Panc1 (cell line): ENCODE results near the gene ZNF688. TPM values are rescaled to one million over a fixed set of nuclear protein-coding genes. Genes with fewer than 3 reads are reported as not detected.

Experiments
- ATAC-seq: fragments of 200-7000 bp; cut with Tn5 transposase; 2 replicates; pipeline ENCODE4 v1.9.1; 2020; ENCODE audit warnings: mild to moderate bottlenecking, moderate library complexity
- BruUV-seq: library from RNA; stranded (reverse); fragments of 400-500 nt; replicated peaks from 2 replicates; lab custom pipeline; 2021; lab: Mats Ljungman, UMichigan
- CTCF ChIA-PET: fragments of 300-600 bp; sonication (Branson Sonifier 250); formaldehyde crosslinking; loops from one replicate; lab custom pipeline; 2022; ENCODE audit warnings: antibody characterized with exemption; lab: Charles Lee
- POLR2A ChIA-PET: fragments of 300-600 bp; sonication (Branson Sonifier 250); formaldehyde crosslinking; loops from one replicate; lab custom pipeline; 2022; ENCODE audit warnings: antibody characterized with exemption; lab: Charles Lee
- DNase-seq: peaks from one replicate; pipeline ENCODE4 v3.0.0-alpha.2; 2010; ENCODE audit warnings: low read depth, low spot score
- H3K27ac ChIP-seq: 2 replicates; pipeline ENCODE4 v1.5.1; 2011; ENCODE audit warnings: mild to moderate bottlenecking, low read length, inconsistent platforms
- H3K27me3 ChIP-seq: fragments of 200-500 bp; sonication (Bioruptor generic); 2 replicates; pipeline ENCODE4 v1.6.0; 2014; ENCODE audit warnings: low read length, inconsistent platforms; ENCODE audit not compliant: control insufficient read depth, insufficient read depth
- H3K36me3 ChIP-seq: fragments of 200-500 bp; sonication (Bioruptor generic); 2 replicates; pipeline ENCODE4 v1.5.1; 2014; ENCODE audit warnings: inconsistent platforms, mild to moderate bottlenecking, low read length, moderate library complexity; ENCODE audit not compliant: control insufficient read depth, insufficient read depth
- H3K4me1 ChIP-seq: 2 replicates; pipeline ENCODE4 v1.5.1; 2011; ENCODE audit warnings: inconsistent platforms, mild to moderate bottlenecking, low read length, moderate library complexity; ENCODE audit not compliant: control insufficient read depth, insufficient read depth
- H3K4me3 ChIP-seq, 2 experiments: 2 replicates each; pipeline ENCODE4 v1.5.1; 2011 to 2012; ENCODE audit warnings: low read depth in 2 of 2, low read length in 2 of 2, mild to moderate bottlenecking in 2 of 2, inconsistent platforms in 1 of 2, moderate library complexity in 1 of 2
- H3K9me3 ChIP-seq: fragments of 200-500 bp; sonication (Bioruptor generic); 2 replicates; pipeline ENCODE4 v1.5.1; 2014; ENCODE audit warnings: low read depth, mild to moderate bottlenecking, inconsistent platforms, low read length, moderate library complexity; ENCODE audit not compliant: control insufficient read depth, insufficient read depth
- CTCF ChIP-seq: fragments of 450-650 bp; IDR thresholded peaks from 2 replicates; pipeline ENCODE4 v1.5.1; 2017; ENCODE audit warnings: mild to moderate bottlenecking
- POLR2AphosphoS5 ChIP-seq: IDR thresholded peaks from 2 replicates; pipeline ENCODE4 v1.6.1; 2012; ENCODE audit warnings: mild to moderate bottlenecking, low read depth, low read length, moderate library complexity
- SIN3A ChIP-seq: IDR thresholded peaks from 2 replicates; pipeline ENCODE4 v1.6.1; 2012; ENCODE audit warnings: low read depth, mild to moderate bottlenecking, low read length, moderate library complexity, borderline replicate concordance; ENCODE audit not compliant: insufficient read depth
- TCF7L2 ChIP-seq: IDR thresholded peaks from 2 replicates; pipeline ENCODE4 v1.6.1; 2011; ENCODE audit warnings: mild to moderate bottlenecking, low read depth, low read length, inconsistent platforms
- in situ Hi-C: cut with HindIII; loops from 2 replicates; pipeline ENCODE4 v1.10.0; 2016; ENCODE audit warnings: low sequenced_read_pairs, low pct_unique_long_range_greater_than_20kb
- intact Hi-C: fragments of 100-400 bp; cut with micrococcal nuclease; formaldehyde crosslinking; loops from one replicate; pipeline ENCODE4 v1.10.0; 2022; ENCODE audit not compliant: unreplicated experiment
- total RNA-seq: library from RNA; stranded (reverse); gene quantifications from one replicate; pipeline ENCODE4 v1.2.1, GENCODE V29; 2021; ENCODE audit not compliant: unreplicated experiment
- TF ChIP-seq, protein P1 (sequence below), 2 experiments: IDR thresholded peaks; 2 replicates each; pipeline ENCODE4 v1.6.1; 2011 to 2012; ENCODE audit warnings: low read depth in 2 of 2, control low read depth in 1 of 2, low read length in 1 of 2, mild to moderate bottlenecking in 1 of 2, moderate library complexity in 1 of 2; ENCODE audit not compliant: insufficient read depth in 1 of 2

Gene ZNF688
- total RNA-seq, 1 experiment from 2014 or later: 7.7 TPM

DNA sequence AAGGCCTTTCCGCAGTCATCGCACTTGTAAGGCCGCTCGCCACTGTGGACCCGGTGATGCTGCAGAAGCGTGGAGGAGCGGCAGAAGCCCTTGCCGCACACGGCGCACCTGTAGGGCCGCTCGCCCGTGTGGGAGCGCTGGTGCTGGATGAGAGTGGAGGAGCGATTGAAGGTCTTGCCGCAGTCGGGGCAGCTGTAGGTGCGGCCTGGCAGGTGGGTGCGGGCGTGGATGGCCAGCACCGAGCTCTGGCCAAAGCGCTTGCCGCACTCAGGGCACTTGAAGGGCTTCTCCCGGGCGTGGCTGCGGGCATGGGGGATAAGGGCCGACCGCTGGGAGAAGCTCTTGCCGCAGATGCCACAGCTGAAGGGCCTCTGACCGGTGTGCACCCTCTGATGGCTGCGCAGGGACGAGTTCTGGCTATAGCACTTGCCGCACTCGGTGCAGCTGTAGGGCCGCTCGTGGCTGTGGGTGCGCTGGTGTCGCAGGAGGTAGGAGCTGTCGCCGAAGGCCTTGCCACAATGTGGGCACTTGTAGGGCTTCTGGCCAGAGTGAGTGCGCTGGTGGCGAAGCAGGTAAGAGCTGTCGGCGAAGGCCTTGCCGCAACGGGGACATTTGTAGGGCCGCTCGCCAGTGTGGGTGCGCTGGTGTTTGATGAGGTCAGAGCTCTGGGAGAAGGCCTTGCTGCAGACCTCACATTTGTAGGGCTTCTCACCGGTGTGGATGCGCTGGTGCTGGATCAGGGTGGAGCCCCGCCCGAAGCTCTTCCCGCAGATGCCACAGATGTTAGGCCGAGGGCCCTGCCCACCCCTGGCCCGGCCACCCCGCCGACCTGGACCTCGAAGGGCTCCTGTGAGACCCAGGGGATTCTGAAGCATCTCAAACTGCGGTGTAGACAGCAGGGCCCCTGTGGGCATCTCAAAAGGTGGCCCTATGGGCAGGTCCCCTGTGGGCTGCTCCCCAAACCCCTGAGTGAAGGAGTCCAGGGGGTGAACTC lies 46.6 kb downstream of the ZNF688 start:
- no peak for DNase-seq
- no peaks in the 10 kb centered on the region for H3K36me3 ChIP-seq
- in situ Hi-C loops (no loop called here), intact Hi-C loops (loop anchor here (10.0 kb wide), 1 partner anchor 80 kb away; the partner anchor contains the start of gene SEPHS2)
- no peak for ATAC-seq
- no peaks in the 10 kb centered on the region for H3K27me3 ChIP-seq
- BruUV-seq: no TSS peak
- peaks cover 17% of the 10 kb centered on the region for H3K4me1 ChIP-seq
- no peak overlapping the region for H3K4me3 ChIP-seq
- peak overlapping the region; percentile 85; the same call in 1 of the 2 replicates for H3K27ac ChIP-seq
- TF ChIP-seq POLR2AphosphoS5 (0 out of 2 replicates have a peak, but pooled peaks have one; percentile 46), CTCF (no peak), TCF7L2 (no peak)
- ChIA-PET CTCF (interaction anchor here (0.6 to 1.0 kb wide), 2 partner anchors 95 to 108 kb away, joined by 3 to 6 read pairs; partner anchors contain the start of gene DCTPP1), POLR2A (no interaction called here)
- no peaks in the 10 kb centered on the region for H3K9me3 ChIP-seq

DNA sequence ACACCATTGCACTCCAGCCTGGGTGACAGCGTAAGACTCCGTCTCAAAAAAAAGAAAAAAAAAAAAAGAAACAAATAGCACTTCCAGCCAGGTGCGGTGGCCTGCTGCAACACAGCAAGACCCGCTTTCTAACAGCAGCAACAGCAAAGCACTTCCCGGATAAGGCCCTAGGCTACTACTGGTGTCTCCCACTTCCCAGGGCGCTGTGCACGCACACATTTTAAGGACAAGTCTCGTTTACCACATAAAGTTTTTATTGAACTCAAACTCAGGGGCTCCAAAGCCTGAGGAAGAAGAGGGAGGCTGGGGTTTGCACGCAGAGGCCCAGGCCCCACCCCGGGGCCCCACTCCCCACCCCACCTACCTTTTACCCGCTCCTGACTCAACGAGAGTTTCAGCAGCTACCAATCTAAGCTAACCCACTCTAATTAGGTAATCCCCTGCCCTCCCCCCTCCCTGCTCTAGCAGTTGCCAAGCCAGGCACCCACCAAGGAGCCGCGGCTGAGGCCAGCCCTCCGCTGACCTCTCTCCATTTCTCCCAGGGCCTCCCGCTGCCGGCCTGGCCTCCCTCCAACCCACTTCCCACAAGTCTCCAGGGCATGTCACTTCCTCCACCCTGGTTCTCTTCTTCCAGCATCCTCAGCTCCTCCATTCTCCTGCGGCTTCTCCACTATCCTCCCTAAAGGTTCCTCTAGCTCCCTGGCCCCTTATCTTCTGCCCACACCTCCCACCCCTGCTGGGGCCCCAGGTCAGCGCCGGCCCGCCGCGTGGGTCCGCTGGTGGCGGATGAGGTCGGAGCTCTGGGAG lies 47.5 kb downstream of the ZNF688 start:
- Histone ChIP-seq H3K4me1 (peaks cover 17% of the 10 kb centered on the region), H3K4me3 (no peak overlapping the region), H3K27ac (no peak overlapping the region), H3K36me3 (no peaks in the 10 kb centered on the region), H3K9me3 (no peaks in the 10 kb centered on the region), H3K27me3 (no peaks in the 10 kb centered on the region)
- ChIA-PET POLR2A (no interaction called here), CTCF (no interaction called here)
- DNase-seq (no peak), ATAC-seq (no peak)
- in situ Hi-C loops (no loop called here), intact Hi-C loops (loop anchor here (10.0 kb wide), 1 partner anchor 79 kb away; the partner anchor contains the start of gene SEPHS2)
- BruUV-seq: no TSS peak
- TF ChIP-seq CTCF (no peak), POLR2AphosphoS5 (no peak), TCF7L2 (no peak), SIN3A (no peak)
- TF ChIP-seq, protein P1, sequence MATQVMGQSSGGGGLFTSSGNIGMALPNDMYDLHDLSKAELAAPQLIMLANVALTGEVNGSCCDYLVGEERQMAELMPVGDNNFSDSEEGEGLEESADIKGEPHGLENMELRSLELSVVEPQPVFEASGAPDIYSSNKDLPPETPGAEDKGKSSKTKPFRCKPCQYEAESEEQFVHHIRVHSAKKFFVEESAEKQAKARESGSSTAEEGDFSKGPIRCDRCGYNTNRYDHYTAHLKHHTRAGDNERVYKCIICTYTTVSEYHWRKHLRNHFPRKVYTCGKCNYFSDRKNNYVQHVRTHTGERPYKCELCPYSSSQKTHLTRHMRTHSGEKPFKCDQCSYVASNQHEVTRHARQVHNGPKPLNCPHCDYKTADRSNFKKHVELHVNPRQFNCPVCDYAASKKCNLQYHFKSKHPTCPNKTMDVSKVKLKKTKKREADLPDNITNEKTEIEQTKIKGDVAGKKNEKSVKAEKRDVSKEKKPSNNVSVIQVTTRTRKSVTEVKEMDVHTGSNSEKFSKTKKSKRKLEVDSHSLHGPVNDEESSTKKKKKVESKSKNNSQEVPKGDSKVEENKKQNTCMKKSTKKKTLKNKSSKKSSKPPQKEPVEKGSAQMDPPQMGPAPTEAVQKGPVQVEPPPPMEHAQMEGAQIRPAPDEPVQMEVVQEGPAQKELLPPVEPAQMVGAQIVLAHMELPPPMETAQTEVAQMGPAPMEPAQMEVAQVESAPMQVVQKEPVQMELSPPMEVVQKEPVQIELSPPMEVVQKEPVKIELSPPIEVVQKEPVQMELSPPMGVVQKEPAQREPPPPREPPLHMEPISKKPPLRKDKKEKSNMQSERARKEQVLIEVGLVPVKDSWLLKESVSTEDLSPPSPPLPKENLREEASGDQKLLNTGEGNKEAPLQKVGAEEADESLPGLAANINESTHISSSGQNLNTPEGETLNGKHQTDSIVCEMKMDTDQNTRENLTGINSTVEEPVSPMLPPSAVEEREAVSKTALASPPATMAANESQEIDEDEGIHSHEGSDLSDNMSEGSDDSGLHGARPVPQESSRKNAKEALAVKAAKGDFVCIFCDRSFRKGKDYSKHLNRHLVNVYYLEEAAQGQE (IDR thresholded peaks at IDR 0.05; ENCODE audit: insufficient read depth in 1 of 2, low read depth in 2 of 2, low read length in 1 of 2): no peak
